GM12891 (cell line): ENCODE measurements around the gene CSNK2A2.

ENCODE experiments used
- POLR2A ChIP-seq: IDR thresholded peaks from 2 replicates; pipeline ENCODE4 v1.6.1; 2011; ENCODE audit warnings: low read depth, low read length, control low read depth
- POLR2AphosphoS5 ChIP-seq: IDR thresholded peaks from 2 replicates; pipeline ENCODE4 v1.6.1; 2011; ENCODE audit warnings: low read depth, low read length, control low read depth
- POU2F2 ChIP-seq: IDR thresholded peaks from 2 replicates; pipeline ENCODE4 v1.6.1; 2011; ENCODE audit warnings: low read depth, mild to moderate bottlenecking, control low read depth, low read length, moderate library complexity
- TAF1 ChIP-seq: IDR thresholded peaks from 2 replicates; pipeline ENCODE4 v1.6.1; 2011; ENCODE audit warnings: low read depth, low read length, control low read depth

DNA sequence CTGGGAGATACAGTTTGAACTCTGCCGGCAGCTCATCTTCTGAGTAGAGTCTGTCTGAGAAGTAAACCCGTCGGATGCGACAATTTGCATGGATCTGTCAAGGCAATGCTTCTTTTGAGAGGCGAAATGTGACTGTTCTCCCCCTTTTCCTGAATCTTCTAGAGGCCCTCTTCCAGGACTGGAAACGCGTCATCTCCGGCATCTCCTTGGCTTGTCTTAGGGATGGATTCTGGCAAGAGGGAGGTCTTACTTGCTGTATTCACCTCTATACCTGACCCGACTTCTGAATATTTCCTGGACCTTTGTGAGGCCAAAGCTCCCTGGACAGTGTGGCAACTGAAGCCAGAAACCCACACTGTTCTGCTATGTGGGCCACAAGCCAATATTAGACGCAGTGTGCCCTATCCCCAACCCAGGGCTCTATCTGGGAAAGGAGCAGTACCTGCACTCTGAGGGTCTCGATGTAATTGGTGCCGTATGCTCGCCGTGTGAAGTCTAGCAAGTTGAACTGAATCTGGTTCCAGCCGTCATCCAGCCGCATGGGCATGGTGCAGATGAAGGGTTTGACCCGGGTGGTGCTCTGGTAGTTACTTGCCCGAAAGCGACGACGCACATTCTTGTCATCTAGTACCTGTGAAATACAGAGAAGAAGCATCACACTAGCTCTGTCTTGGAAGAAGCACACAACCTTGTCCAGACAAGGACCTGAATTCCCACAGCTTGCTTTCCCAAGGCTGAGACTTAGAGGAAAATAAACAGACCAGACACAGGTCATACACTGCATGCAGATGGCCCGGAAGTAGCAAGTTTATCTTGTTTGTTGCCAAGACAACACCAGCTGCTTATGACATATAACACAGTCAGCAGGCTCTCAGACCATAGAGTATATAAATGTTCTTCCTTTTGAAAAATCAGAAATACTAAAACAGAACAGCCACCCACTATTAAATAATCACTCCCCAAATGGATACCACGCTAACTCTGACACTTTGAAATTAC lies 82.8 kb downstream of the CSNK2A2 start:
- TF ChIP-seq POLR2A: no peak
- TF ChIP-seq POLR2AphosphoS5: no peak
- no peak for TF ChIP-seq POU2F2
- no peak for TF ChIP-seq TAF1
